ENCODE measurements around the gene HOXA10.

The HOXA10 gene

DNA sequence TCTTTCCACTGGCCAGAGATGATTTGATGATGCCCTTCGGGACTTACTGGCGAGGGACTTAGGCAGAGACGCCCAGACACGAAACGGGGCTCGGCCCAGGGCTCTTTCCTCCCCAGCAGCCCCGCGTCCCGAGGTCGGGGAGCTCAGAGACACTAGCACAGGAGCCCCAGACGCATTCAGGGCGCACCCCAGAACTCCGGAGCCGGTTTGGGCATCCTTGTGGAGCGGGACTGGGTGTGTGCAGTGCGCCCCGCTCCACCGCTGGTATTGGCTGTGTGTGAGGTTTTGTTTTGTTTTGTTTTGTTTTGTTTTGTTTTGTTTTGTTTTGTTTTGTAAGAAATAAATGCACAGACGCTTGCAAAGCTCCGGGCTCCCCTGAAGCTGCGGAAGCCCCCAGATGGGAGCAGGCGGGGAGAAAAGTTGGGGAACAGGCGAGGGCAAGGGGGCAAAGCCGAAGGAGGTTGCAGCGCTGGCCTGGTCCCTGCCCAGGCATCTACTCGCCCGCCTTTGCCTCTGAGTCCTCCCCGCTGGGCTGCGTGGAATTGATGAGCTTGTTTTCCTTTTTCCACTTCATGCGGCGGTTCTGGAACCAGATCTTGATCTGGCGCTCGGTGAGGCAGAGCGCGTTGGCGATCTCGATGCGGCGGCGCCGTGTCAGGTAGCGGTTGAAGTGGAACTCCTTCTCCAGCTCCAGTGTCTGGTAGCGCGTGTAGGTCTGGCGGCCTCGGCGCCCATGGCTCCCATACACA, 28.8 kb downstream of the HOXA10 start:
- no peak for DNase-seq (ENCODE audit: low read depth)
- H3K4me3 ChIP-seq (ENCODE audit: low read length): no peak overlapping the region
- TF ChIP-seq, protein P1, sequence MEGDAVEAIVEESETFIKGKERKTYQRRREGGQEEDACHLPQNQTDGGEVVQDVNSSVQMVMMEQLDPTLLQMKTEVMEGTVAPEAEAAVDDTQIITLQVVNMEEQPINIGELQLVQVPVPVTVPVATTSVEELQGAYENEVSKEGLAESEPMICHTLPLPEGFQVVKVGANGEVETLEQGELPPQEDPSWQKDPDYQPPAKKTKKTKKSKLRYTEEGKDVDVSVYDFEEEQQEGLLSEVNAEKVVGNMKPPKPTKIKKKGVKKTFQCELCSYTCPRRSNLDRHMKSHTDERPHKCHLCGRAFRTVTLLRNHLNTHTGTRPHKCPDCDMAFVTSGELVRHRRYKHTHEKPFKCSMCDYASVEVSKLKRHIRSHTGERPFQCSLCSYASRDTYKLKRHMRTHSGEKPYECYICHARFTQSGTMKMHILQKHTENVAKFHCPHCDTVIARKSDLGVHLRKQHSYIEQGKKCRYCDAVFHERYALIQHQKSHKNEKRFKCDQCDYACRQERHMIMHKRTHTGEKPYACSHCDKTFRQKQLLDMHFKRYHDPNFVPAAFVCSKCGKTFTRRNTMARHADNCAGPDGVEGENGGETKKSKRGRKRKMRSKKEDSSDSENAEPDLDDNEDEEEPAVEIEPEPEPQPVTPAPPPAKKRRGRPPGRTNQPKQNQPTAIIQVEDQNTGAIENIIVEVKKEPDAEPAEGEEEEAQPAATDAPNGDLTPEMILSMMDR (IDR thresholded peaks at IDR 0.05; ENCODE audit: insufficient read depth, low read depth, low read length, missing control alignments): no peak

DNA sequence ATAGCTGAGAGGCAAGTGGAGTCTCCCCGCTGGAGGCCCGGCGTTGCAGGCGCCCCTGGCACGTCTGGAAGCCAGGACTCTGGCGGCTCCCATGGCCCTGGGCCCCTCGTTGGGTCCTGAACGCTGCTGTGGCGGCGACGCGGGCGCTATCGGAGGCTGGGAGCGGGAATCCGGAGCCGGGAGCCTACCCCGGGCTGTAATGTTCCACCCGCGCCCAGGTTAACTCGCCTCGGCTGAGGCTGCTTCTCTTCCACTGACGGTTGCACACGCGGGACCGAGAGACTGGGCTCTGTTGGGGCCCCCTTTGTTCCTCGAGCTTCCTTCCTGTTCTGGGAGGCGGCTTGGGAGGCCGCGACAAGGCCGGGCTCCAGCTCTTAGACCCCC, 29.3 kb downstream of the HOXA10 start:
- peak overlapping the region; percentile 39 for H3K4me3 ChIP-seq (ENCODE audit: low read length)
- DNase-seq (ENCODE audit: low read depth): no peak
- TF ChIP-seq, protein P1 (IDR thresholded peaks at IDR 0.05; ENCODE audit: insufficient read depth, low read depth, low read length, missing control alignments): no peak

DNA sequence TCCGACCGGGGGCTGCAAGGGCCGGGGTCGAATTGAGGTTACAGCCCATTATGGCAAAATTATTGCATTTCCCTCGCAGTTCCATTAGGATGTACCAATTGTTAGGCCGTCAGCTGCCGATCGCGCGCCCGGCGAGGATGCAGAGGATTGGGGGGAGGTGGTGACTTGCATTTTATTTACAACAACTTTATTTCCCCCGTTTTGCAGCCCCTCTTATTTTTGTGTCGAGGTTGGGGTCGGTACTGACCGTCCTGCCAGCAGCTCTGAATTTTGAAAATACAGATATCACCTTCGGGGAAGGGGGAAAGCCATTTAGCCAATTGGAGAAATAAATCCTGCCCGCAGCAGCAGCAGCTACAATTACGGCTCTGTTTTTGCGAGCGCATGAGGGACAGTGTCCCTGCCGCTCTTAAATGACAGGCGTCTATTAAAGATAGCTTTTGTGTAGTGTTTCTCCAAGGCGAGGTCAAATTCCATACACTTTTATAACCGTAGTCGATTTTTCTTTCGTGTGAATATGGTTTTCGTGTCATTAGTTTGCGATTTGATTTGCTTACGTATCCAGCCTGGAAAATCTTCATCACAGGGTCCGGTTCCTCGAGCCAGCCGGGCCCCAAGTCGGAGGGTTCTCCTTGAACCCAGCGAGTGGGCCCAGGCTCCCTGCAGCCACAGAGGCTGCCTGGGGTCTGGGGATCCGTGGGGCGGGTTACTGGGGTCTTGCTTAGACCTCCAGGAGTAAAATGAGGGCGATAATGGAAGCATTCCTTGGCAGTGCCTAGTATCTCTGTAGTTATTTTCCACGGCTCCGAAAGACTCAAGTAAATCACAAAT, 30.0 kb downstream of the HOXA10 start:
- TF ChIP-seq, protein P1 (IDR thresholded peaks at IDR 0.05; ENCODE audit: insufficient read depth, low read depth, low read length, missing control alignments): no peak
- peak overlapping the region; percentile 39 for H3K4me3 ChIP-seq (ENCODE audit: low read length)
- DNase-seq (ENCODE audit: low read depth): no peak

DNA sequence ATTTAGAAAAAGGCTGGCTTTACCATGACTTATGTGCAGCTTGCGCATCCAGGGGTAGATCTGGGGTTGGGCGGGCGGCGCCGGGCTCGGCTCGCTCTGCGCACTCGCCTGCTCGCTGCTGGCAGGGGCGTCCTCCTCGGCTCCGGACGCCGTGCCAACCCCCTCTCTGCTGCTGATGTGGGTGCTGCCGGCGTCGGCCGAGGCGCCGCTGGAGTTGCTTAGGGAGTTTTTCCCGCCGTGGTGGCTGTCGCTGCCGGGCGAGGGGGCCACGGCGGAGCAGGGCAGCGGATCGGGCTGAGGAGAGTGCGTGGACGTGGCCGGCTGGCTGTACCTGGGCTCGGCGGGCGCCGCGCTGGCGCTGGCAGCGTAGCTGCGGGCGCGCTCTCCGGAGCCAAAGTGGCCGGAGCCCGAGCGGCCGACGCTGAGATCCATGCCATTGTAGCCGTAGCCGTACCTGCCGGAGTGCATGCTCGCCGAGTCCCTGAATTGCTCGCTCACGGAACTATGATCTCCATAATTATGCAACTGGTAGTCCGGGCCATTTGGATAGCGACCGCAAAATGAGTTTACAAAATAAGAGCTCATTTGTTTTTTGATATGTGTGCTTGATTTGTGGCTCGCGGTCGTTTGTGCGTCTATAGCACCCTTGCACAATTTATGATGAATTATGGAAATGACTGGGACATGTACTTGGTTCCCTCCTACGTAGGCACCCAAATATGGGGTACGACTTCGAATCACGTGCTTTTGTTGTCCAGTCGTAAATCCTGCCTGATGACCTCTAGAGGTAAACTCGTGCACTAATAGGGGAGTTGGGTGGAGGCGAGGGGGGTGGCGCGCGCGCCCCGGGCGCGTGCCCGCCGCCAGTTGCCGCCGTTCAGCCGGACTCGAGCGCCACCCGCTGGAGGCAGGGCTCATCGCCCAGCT, 30.8 kb downstream of the HOXA10 start, which contains the start of gene HOXA5:
Gene HOXA5, minus strand, starts transcription at position 659 of the 927 bp plus-strand sequence. Its CDS starts 74 bp downstream, at position 585.
- peak; percentile 95 for DNase-seq (ENCODE audit: low read depth)
- TF ChIP-seq, protein P1 (IDR thresholded peaks at IDR 0.05; ENCODE audit: insufficient read depth, low read depth, low read length, missing control alignments): peak; percentile 52
- peak within 1 kb of the TSS; percentile 53 for H3K4me3 ChIP-seq (ENCODE audit: low read length)

DNA sequence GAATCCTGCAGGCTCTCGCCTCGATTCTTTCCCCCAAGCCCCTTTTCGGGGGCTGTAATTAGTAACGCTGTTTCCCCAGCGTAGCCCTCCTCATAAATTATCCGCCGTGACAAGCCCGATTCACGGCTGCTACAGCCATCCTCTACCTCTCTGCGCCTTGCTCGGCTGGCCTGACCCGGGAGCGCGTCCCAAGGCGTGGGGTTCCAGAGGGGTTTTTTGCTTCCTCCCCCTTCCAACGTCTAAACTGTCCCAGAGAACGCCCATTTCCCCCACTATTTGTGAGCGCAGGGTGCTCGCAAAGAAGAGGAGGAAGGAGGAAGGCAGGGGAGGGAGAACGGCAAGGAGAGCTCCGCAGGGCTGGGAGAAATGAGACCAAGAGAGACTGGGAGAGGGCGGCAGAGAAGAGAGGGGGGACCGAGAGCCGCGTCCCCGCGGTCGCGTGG, 31.5 kb downstream of the HOXA10 start:
- DNase-seq (ENCODE audit: low read depth): no peak
- TF ChIP-seq, protein P1 (IDR thresholded peaks at IDR 0.05; ENCODE audit: insufficient read depth, low read depth, low read length, missing control alignments): no peak
- H3K4me3 ChIP-seq (ENCODE audit: low read length): peak overlapping the region; percentile 53

DNA sequence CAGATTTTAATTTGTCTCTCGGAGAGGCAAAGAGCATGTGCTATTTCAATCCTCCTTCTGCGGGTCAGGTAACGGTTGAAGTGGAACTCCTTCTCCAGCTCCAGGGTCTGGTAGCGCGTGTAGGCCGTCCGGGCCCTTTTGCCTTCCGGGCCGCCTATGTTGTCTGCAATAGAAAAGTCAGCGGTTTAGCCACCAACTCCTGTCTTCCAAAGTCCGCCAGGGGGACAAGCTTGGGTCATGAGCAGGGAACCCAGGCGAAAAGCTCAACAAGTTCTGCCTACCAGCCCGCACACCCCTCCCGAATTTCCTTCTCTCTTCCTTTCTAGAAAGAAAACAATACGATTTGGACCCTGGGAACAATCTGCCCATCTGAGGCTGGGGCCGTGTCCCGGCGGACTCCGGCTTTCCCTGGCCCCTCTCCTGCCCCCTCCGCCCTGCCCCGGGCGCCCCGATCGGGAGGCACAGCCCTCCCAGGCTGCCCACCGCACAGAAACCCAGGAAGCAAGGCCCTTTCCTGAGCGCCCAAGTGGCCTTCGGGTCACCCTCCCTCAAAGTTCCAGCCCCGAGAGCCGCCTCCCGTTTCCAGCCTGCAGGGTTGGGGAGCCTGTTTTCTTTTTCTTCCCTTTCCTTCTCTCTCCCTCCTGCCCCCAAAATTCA, 32.1 kb downstream of the HOXA10 start:
- no peak for DNase-seq (ENCODE audit: low read depth)
- TF ChIP-seq, protein P1 (IDR thresholded peaks at IDR 0.05; ENCODE audit: insufficient read depth, low read depth, low read length, missing control alignments): no peak
- H3K4me3 ChIP-seq (ENCODE audit: low read length): peak overlapping the region; percentile 53
